HepG2 (cell line): Measurements from ENCODE around the gene SALL2.

Source experiments
- PITX1 ChIP-seq: sonication (generic); formaldehyde crosslinking; IDR thresholded peaks from 2 replicates; pipeline ENCODE4 v1.5.1; 2020; ENCODE audit warnings: mild to moderate bottlenecking, missing genetic modification reagents
- POLR2AphosphoS5 ChIP-seq: IDR thresholded peaks from 2 replicates; pipeline ENCODE4 v1.6.1; 2012; ENCODE audit warnings: low read depth, low read length
- RAD21 ChIP-seq: fragments of 450-650 bp; formaldehyde crosslinking; IDR thresholded peaks from 2 replicates; pipeline ENCODE4 v1.5.0; 2020; ENCODE audit warnings: mild to moderate bottlenecking
- SNAI1 ChIP-seq: sonication (generic); formaldehyde crosslinking; IDR thresholded peaks from 2 replicates; pipeline ENCODE4 v1.5.0; 2020; ENCODE audit warnings: mild to moderate bottlenecking, missing genetic modification reagents, borderline replicate concordance

- TF ChIP-seq POLR2AphosphoS5 (no peak; the same call in 1 of the 2 replicates), PITX1 (no peak), SNAI1 (CRISPR knock-in tag) (no peak), RAD21 (CRISPR knock-in tag) (no peak)
These were observed 31.0 kb downstream of the SALL2 start for GRCh38 chr14:21494902-21495762.
